HTR-8/SVneo (cell line): ENCODE data around the gene SLC27A5.

ENCODE experiments used
- DNase-seq: peaks from one replicate; pipeline ENCODE4 v3.0.0; 2011; ENCODE audit warnings: low spot score, mixed read lengths; ENCODE audit not compliant: insufficient read length
- FAIRE-seq: peaks from 2 replicates; lab custom pipeline; 2011; peaks lifted over from hg19 to GRCh38; lab: Jason Lieb, UNC

Gene SLC27A5, protein sequence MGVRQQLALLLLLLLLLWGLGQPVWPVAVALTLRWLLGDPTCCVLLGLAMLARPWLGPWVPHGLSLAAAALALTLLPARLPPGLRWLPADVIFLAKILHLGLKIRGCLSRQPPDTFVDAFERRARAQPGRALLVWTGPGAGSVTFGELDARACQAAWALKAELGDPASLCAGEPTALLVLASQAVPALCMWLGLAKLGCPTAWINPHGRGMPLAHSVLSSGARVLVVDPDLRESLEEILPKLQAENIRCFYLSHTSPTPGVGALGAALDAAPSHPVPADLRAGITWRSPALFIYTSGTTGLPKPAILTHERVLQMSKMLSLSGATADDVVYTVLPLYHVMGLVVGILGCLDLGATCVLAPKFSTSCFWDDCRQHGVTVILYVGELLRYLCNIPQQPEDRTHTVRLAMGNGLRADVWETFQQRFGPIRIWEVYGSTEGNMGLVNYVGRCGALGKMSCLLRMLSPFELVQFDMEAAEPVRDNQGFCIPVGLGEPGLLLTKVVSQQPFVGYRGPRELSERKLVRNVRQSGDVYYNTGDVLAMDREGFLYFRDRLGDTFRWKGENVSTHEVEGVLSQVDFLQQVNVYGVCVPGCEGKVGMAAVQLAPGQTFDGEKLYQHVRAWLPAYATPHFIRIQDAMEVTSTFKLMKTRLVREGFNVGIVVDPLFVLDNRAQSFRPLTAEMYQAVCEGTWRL

GRCh38 chr19:58511353-58512208, at the start of gene SLC27A5:
SLC27A5 (minus strand) TSS chr19:58511992; CDS start chr19:58511955, 37 bp downstream.
- DNase-seq (no peak), FAIRE-seq (no peak)

- FAIRE-seq (no peak), DNase-seq (no peak)
Observed at GRCh38 chr19:58560921-58561320, 49.1 kb upstream of the SLC27A5 start.

DNA sequence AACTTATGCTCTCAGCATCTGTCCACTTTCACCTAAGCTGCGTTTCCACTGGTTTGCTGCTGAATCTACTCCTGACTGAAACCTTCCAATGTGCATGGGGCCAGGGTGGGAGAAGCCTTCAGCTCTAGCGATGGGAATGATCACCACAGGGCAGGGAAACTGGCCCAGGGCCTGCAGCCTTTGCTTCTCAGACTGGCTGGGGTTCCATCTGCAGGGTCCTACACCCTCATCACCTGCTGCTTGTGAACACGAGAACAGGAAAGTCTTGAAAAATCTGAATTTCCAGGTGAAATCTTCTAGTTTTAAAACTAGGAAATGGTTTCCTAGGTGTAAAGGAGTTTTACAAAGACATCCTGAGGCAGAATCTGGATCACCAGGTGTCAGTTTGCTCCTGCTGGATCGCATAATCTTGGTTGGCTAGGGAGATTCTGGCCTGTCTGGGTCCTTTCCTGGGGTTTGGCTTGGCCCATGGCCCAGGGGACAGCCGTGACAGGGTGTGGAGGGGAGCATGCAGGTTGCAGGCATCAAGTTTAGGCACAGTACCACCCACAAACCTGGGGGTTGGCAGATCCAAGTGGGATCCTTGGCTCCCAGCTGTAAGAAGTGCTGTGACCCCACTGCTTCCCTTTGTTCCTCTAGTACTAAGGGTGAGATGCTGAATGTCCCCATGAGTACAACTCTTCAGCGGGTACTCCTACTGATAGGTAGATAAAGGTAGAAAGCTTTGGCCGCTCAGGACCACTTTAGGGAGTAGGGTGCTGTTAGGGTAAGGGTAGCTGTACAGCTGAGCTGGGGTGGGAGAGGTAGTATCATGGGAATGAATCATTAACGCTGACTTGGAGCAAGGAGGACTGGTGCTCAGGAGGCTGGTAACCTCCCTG, 48.5 kb upstream of the SLC27A5 start:
- DNase-seq (no peak), FAIRE-seq (peak; percentile 28)

GRCh38 chr19:58559275-58560006, 47.6 kb upstream of the SLC27A5 start:
- DNase-seq (peak; percentile 95), FAIRE-seq (peak; percentile 16)

DNA sequence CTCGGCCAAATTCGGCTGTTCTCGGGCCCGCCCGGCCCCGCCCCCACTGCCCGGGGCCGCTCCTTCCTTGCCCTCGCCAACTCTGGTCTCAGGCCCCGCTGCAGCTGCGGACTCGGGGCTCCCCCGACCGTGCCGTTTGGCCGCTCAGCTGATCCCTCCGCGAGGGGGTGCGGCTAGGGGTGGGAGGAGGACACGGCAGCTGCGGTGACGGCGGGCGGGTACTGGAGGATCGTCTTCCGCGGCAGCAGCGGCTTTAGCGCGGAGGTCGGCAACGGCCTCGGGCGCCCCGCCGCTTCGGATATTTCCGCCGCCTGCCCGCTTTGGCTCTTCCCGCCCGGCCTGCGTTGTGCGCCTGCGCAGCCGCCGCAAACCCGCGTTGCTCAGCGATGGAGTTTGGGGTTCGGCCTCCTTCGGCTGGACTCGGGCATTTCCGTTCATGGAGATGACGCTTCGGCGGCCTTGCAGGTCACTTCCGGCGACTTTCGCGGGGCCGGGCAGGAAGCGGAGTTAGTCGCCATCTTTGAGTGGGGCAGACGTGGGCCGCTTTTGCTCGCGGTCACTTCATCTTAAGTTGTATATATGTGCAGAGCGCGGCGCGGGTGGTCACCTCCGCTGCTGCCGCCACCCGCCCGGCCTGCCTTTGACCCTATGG, 47.0 kb upstream of the SLC27A5 start:
- FAIRE-seq (peak; percentile 98), DNase-seq (peak; percentile 87)

- DNase-seq = no peak
- no peak for FAIRE-seq
Observed at GRCh38 chr19:58558066-58558622, 46.4 kb upstream of the SLC27A5 start, which contains the start of gene UBE2M. UBE2M (minus strand) TSS chr19:58558611; CDS start chr19:58558381, 230 bp downstream.

GRCh38 chr19:58557221-58558065, 45.7 kb upstream of the SLC27A5 start:
- DNase-seq (no peak), FAIRE-seq (no peak)

GRCh38 chr19:58556622-58557220, 44.9 kb upstream of the SLC27A5 start:
- FAIRE-seq (peak; percentile 23), DNase-seq (no peak)

DNA sequence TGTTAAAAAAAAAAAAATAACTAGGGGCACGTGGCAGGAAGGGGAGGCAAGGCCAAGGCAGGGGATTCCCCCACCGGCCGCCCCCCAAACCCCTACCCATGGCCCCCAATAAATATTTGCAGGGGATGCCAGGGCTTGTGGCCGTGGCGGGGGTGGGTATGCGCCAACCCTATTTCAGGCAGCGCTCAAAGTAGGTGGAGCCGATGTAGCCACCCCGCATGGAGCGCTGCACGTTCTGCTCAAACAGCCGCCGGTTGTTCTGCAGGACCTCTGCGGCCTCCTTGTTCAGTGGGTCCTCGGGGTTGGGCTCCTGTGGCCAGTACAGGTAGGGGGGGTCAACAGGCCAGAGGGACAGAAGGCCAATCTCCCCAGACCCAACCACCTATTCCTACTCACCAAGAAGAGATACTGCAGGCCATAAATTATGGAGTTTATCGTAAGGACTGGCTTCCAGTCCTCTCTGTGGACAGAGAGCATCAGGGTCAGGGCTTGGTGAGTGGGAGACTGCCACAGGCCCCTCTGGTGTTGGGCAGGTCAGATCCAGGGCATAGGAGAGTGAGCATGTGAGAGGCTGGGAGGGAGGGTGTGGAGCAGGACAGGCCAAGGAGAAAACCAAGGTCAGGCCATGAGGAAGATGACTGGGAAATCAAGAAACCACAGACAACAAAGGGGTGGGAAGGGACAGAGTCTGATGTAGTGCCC, 44.3 kb upstream of the SLC27A5 start:
- no peak for FAIRE-seq
- DNase-seq = no peak

GRCh38 chr19:58555369-58555885, 43.6 kb upstream of the SLC27A5 start:
- DNase-seq = no peak

GRCh38 chr19:58554494-58555368, 42.9 kb upstream of the SLC27A5 start, which contains the start of gene CHMP2A:
CHMP2A (minus strand) TSS chr19:58555105; CDS start chr19:58554212, 893 bp downstream.
- FAIRE-seq (peak; percentile 85), DNase-seq (peak; percentile 95)

More at GRCh38 chr19:58555369-58555885, 43.6 kb upstream of the SLC27A5 start:
- FAIRE-seq = no peak

DNA sequence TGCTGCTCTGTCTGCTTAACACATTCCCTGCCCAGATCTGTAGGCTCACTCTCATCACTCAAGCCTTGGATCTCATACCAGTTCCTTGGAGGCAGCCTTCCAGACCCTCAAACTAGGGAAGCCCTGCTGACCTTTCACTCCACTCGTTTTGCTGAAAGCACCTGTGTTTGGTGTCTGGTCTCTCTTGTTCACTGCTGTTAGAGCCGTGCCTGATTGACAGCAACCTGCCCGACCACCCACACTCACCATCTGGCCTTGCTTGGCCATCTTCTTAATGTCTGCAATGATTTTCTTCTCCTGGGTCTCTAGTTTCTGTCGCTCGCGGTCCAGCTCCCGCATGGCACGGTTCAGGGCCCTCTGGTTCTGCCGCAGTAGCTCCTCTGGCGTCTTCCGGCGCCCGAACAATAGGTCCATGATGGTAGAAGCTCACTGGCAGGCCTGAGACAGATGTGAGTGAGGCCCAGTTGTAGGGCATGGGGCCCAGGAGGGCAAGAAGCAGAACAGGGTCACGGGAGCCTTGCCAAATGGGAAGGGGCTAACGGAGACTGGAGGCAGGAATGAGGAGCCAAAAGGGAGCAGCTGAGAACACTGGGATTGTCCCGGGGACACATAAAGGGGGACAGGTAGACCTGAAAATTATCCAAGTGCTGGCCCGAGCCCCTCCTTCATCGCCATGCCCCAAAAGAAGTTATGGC, 42.2 kb upstream of the SLC27A5 start:
- FAIRE-seq (no peak), DNase-seq (no peak)

- DNase-seq (no peak), FAIRE-seq (no peak)
Observed at GRCh38 chr19:58552655-58553054, 40.9 kb upstream of the SLC27A5 start.
